ENCODE data around the gene UBALD2. TPM values are rescaled to one million over a fixed set of nuclear protein-coding genes. Genes with fewer than 3 reads are reported as not detected.
A peak's percentile ranks its signal among the peaks of the same experiment; 100 is the strongest.

Gene UBALD2
- total RNA-seq, 2 donors from 2014 or later = 36.0 to 46.0 TPM

GRCh38 chr17:76276069-76276431 is 10.9 kb downstream of the UBALD2 start:
- Mint-ChIP-seq H3K27me3 (ENCODE audit: insufficient read depth) (no peaks in the 10 kb centered on the region), H3K4me3 (no peak overlapping the region), H3K9me3 (no peaks in the 10 kb centered on the region), H3K27ac (no peak overlapping the region), H3K36me3 (ENCODE audit: low read depth) (no peaks in the 10 kb centered on the region), H3K4me1 (peaks cover under 1% of the 10 kb centered on the region)
- no peak overlapping the region for H3K9ac ChIP-seq (ENCODE audit: extremely low read depth, low read length, poor library complexity, severe bottlenecking)
- H3K4me1 ChIP-seq (ENCODE audit: control insufficient read depth, insufficient read depth, low read length) = no peaks in the 10 kb centered on the region
- H3K36me3 ChIP-seq (ENCODE audit: control insufficient read depth, insufficient read depth, low read length) = no peaks in the 10 kb centered on the region
- no peak overlapping the region for H3K4me3 ChIP-seq (ENCODE audit: low read length)
- TF ChIP-seq CTCF (conservative IDR thresholded peaks at IDR 0.05) = no peak
- no peaks in the 10 kb centered on the region for H3K27me3 ChIP-seq (ENCODE audit: control insufficient read depth, insufficient read depth, low read length, poor library complexity, severe bottlenecking)
- 94 to 97% methylated on average over 6 to 10 of the region's 11 CpGs for WGBS, 2 experiments (ENCODE audit: insufficient coverage in 1 of 2, insufficient read length in 1 of 2)
- no peaks in the 10 kb centered on the region for H3K9me3 ChIP-seq (ENCODE audit: control insufficient read depth, low read length)
- no peak for DNase-seq
- no peak overlapping the region for H3K27ac ChIP-seq (ENCODE audit: low read depth, low read length)

- no peaks in the 10 kb centered on the region for H3K27me3 Mint-ChIP-seq (ENCODE audit: insufficient read depth)
- no peak for TF ChIP-seq CTCF (conservative IDR thresholded peaks at IDR 0.05)
- no peaks in the 10 kb centered on the region for H3K27me3 ChIP-seq (ENCODE audit: control insufficient read depth, insufficient read depth, low read length, poor library complexity, severe bottlenecking)
- no peak overlapping the region for H3K27ac ChIP-seq (ENCODE audit: low read depth, low read length)
- no peaks in the 10 kb centered on the region for H3K36me3 Mint-ChIP-seq (ENCODE audit: low read depth)
- H3K9ac ChIP-seq (ENCODE audit: extremely low read depth, low read length, poor library complexity, severe bottlenecking) = no peak overlapping the region
- DNase-seq = no peak
- no peaks in the 10 kb centered on the region for H3K36me3 ChIP-seq (ENCODE audit: control insufficient read depth, insufficient read depth, low read length)
- H3K27ac Mint-ChIP-seq = peak overlapping the region; percentile 52
- H3K9me3 ChIP-seq (ENCODE audit: control insufficient read depth, low read length) = no peaks in the 10 kb centered on the region
- H3K9me3 Mint-ChIP-seq = no peaks in the 10 kb centered on the region
- no peaks in the 10 kb centered on the region for H3K4me1 Mint-ChIP-seq
- H3K4me3 ChIP-seq (ENCODE audit: low read length) = no peak overlapping the region
- no peaks in the 10 kb centered on the region for H3K4me1 ChIP-seq (ENCODE audit: control insufficient read depth, insufficient read depth, low read length)
- WGBS, 2 experiments (ENCODE audit: insufficient coverage in 1 of 2, insufficient read length in 1 of 2) = 88 to 90% methylated on average over 9 to 19 of the region's 19 CpGs
- no peak overlapping the region for H3K4me3 Mint-ChIP-seq
Observed at GRCh38 chr17:76276461-76277299, 11.5 kb downstream of the UBALD2 start.

GRCh38 chr17:76277300-76278267 is 12.4 kb downstream of the UBALD2 start:
- Histone ChIP-seq H3K9me3 (ENCODE audit: control insufficient read depth, low read length) (no peaks in the 10 kb centered on the region), H3K4me3 (ENCODE audit: low read length) (no peak overlapping the region), H3K9ac (ENCODE audit: extremely low read depth, low read length, poor library complexity, severe bottlenecking) (no peak overlapping the region), H3K4me1 (ENCODE audit: control insufficient read depth, insufficient read depth, low read length) (no peaks in the 10 kb centered on the region), H3K36me3 (ENCODE audit: control insufficient read depth, insufficient read depth, low read length) (no peaks in the 10 kb centered on the region), H3K27me3 (ENCODE audit: control insufficient read depth, insufficient read depth, low read length, poor library complexity, severe bottlenecking) (no peaks in the 10 kb centered on the region), H3K27ac (ENCODE audit: low read depth, low read length) (no peak overlapping the region)
- peak overlapping the region; percentile 52 for H3K27ac Mint-ChIP-seq
- no peak for DNase-seq
- no peak overlapping the region for H3K4me3 Mint-ChIP-seq
- H3K9me3 Mint-ChIP-seq = no peaks in the 10 kb centered on the region
- H3K27me3 Mint-ChIP-seq (ENCODE audit: insufficient read depth) = no peaks in the 10 kb centered on the region
- no peaks in the 10 kb centered on the region for H3K4me1 Mint-ChIP-seq
- H3K36me3 Mint-ChIP-seq (ENCODE audit: low read depth) = no peaks in the 10 kb centered on the region
- no peak for TF ChIP-seq CTCF (conservative IDR thresholded peaks at IDR 0.05)
- WGBS, 2 experiments (ENCODE audit: insufficient coverage in 1 of 2, insufficient read length in 1 of 2) = 91 to 92% methylated on average over 11 to 31 of the region's 31 CpGs

Measured in endodermal cell (in vitro differentiated cells).